ENCODE measurements around the gene RPGRIP1. TPM values are rescaled to one million over a fixed set of nuclear protein-coding genes. Genes with fewer than 3 reads are reported as not detected.

Gene RPGRIP1
- total RNA-seq, 1 donor from 2014 or later, result not detected

DNA sequence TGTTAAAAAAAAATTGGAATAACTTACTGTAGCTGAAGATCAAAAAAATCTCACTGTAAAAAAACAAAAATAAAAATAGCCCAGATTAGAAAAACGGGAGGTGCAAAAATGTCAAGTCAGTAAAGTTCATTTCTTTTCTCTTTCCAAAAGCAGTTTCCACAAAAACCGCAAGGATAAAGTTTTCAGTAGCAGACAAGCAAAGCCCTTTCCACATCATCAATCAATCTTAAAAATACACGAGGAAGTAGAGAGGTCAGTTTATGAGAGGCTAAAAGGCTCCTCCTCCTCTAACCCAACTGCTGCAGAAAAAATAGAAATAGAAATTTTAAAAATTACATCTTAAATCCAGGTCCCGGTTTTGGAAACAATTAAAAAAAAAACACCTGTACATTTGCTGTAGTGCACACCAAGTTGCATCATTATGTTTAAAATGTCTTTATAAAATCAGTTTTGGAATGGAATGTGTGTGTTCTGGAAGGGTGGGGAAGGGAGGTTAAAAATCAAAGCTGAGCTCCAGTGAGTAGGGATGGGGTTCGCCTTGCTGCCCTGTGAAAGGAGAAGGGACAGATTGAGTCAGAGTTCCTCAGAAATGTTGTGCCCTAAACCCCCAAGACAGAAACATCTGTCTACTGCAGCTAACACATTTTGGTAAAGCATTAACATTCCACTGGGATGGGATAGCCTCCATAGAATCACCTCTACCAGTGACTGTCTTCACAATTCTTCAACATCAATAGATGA is 16.4 kb upstream of the RPGRIP1 start:
- Mint-ChIP-seq H3K4me3 (ENCODE audit: unreplicated experiment) (peak overlapping the region; percentile 62), H3K9me3 (ENCODE audit: unreplicated experiment) (no peaks in the 10 kb centered on the region), H3K36me3 (ENCODE audit: low read depth, unreplicated experiment) (peaks cover 16% of the 10 kb centered on the region), H3K4me1 (ENCODE audit: low read depth, unreplicated experiment) (peaks cover 45% of the 10 kb centered on the region), H3K27ac (ENCODE audit: unreplicated experiment) (peak overlapping the region; percentile 88), H3K27me3 (ENCODE audit: low read depth, unreplicated experiment) (no peaks in the 10 kb centered on the region)
- Histone ChIP-seq H3K4me3 (ENCODE audit: insufficient read depth, low read depth, low read length) (peak overlapping the region; percentile 30), H2AFZ (ENCODE audit: low read depth, low read length) (no peak overlapping the region), H3K27ac (ENCODE audit: low read depth, low read length) (peak overlapping the region; percentile 75), H3K9me3 (ENCODE audit: insufficient read depth, low read depth, low read length) (no peaks in the 10 kb centered on the region), H3K9ac (ENCODE audit: low read length) (peak overlapping the region; percentile 64), H3K27me3 (ENCODE audit: insufficient read depth, low read length) (no peaks in the 10 kb centered on the region), H3K4me2 (ENCODE audit: low read length) (peak overlapping the region; percentile 98), H4K20me1 (ENCODE audit: insufficient read depth, low read length) (peaks cover 95% of the 10 kb centered on the region), H3K79me2 (ENCODE audit: insufficient read depth, low read length) (peaks cover 98% of the 10 kb centered on the region), H3K36me3 (ENCODE audit: insufficient read depth, low read length) (peaks cover 58% of the 10 kb centered on the region), H3K4me1 (ENCODE audit: insufficient read depth, low read length) (peaks cover 48% of the 10 kb centered on the region)
- no peak for FAIRE-seq
- TF ChIP-seq, protein P1, sequence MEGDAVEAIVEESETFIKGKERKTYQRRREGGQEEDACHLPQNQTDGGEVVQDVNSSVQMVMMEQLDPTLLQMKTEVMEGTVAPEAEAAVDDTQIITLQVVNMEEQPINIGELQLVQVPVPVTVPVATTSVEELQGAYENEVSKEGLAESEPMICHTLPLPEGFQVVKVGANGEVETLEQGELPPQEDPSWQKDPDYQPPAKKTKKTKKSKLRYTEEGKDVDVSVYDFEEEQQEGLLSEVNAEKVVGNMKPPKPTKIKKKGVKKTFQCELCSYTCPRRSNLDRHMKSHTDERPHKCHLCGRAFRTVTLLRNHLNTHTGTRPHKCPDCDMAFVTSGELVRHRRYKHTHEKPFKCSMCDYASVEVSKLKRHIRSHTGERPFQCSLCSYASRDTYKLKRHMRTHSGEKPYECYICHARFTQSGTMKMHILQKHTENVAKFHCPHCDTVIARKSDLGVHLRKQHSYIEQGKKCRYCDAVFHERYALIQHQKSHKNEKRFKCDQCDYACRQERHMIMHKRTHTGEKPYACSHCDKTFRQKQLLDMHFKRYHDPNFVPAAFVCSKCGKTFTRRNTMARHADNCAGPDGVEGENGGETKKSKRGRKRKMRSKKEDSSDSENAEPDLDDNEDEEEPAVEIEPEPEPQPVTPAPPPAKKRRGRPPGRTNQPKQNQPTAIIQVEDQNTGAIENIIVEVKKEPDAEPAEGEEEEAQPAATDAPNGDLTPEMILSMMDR (IDR thresholded peaks at IDR 0.05; ENCODE audit: insufficient read depth, low read depth, low read length), result no peak
- TF ChIP-seq EZH2 (IDR thresholded peaks at IDR 0.05; ENCODE audit: insufficient read depth, low read length), result no peak
- peak; percentile 72 for DNase-seq (ENCODE audit: low read depth)

DNA sequence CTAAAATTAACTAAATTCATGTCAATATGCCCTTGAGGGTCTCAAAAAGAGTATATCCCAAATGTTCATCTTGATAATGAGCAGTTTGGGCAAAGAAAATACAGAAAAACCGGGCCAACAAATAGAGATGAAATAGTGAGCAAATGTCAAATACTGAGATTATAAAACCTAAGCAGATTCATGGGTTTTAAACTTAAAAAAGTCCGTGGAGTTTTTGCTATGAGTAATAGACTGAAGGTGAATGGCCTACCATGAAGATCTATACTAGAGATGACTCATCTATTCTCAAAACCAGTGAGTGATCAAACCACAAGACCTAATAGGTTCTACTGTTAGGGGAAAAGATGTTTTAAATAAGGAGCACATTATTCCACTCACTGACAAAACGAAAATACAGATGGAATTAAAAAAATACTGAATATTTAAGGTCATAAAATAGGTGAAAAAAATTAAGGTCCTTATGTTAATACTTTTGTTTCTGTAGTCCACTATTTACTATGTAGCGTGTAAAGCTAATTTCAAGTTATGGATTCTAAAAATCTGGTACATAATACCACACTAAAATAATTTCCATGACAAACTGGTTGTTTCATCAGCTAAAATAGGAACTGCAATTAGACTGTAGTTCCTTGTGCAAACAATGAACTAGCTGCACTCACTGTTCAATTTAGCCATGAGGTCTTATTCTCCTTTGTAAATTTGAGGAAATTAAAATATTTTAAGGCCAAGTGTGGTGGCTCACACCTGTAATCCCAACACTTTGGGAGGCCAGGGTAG is 15.7 kb upstream of the RPGRIP1 start:
- Mint-ChIP-seq H3K36me3 (ENCODE audit: low read depth, unreplicated experiment) (peaks cover 15% of the 10 kb centered on the region), H3K4me3 (ENCODE audit: unreplicated experiment) (peak overlapping the region; percentile 100), H3K9me3 (ENCODE audit: unreplicated experiment) (no peaks in the 10 kb centered on the region), H3K27ac (ENCODE audit: unreplicated experiment) (peak overlapping the region; percentile 88), H3K27me3 (ENCODE audit: low read depth, unreplicated experiment) (no peaks in the 10 kb centered on the region), H3K4me1 (ENCODE audit: low read depth, unreplicated experiment) (peaks cover 38% of the 10 kb centered on the region)
- DNase-seq (ENCODE audit: low read depth), result peak; percentile 90
- FAIRE-seq, result peak; percentile 23
- Histone ChIP-seq H3K36me3 (ENCODE audit: insufficient read depth, low read length) (peaks cover 51% of the 10 kb centered on the region), H4K20me1 (ENCODE audit: insufficient read depth, low read length) (peaks cover 94% of the 10 kb centered on the region), H3K4me3 (ENCODE audit: insufficient read depth, low read depth, low read length) (peak overlapping the region; percentile 30), H3K27ac (ENCODE audit: low read depth, low read length) (peak overlapping the region; percentile 75), H3K4me2 (ENCODE audit: low read length) (peak overlapping the region; percentile 98), H3K4me1 (ENCODE audit: insufficient read depth, low read length) (peaks cover 45% of the 10 kb centered on the region), H3K9me3 (ENCODE audit: insufficient read depth, low read depth, low read length) (no peaks in the 10 kb centered on the region), H3K79me2 (ENCODE audit: insufficient read depth, low read length) (peaks cover 98% of the 10 kb centered on the region), H3K27me3 (ENCODE audit: insufficient read depth, low read length) (no peaks in the 10 kb centered on the region), H2AFZ (ENCODE audit: low read depth, low read length) (no peak overlapping the region), H3K9ac (ENCODE audit: low read length) (peak overlapping the region; percentile 100)
- no peak for TF ChIP-seq EZH2 (IDR thresholded peaks at IDR 0.05; ENCODE audit: insufficient read depth, low read length)
- TF ChIP-seq, protein P1 (IDR thresholded peaks at IDR 0.05; ENCODE audit: insufficient read depth, low read depth, low read length), result no peak

Measured in astrocyte (in vitro differentiated cells and primary cell).